H7 (cell line): Measurements from ENCODE around the gene USP40. TPM values are rescaled to one million over a fixed set of nuclear protein-coding genes. Genes with fewer than 3 reads are reported as not detected.

Experiments used
- DNase-seq: peaks from one replicate; pipeline ENCODE4 v3.0.0; 2012
- H3K27me3 ChIP-seq: 2 replicates; pipeline ENCODE4 v1.6.0; 2011; ENCODE audit warnings: mild to moderate bottlenecking, low read length; ENCODE audit not compliant: control insufficient read depth, insufficient read depth
- H3K36me3 ChIP-seq: replicated peaks from 2 replicates; pipeline ENCODE4 v1.5.1; 2011; ENCODE audit warnings: low read length; ENCODE audit not compliant: control insufficient read depth, insufficient read depth
- H3K4me3 ChIP-seq: 2 replicates; pipeline ENCODE4 v1.5.1; 2011; ENCODE audit warnings: low read depth, mild to moderate bottlenecking, control low read depth, low read length, moderate library complexity; ENCODE audit not compliant: insufficient read depth
- total RNA-seq: library from RNA; depleted of rRNA; stranded (reverse); fragments of >200 nt; shearing (Covaris generic); gene quantifications from 2 replicates; pipeline ENCODE4 v1.2.3, GENCODE V29; 2014; rRNA removed

The USP40 gene
- total RNA-seq, 1 experiment from 2014 or later, result 10.8 TPM

GRCh38 chr2:233434666-233435330 lies 131.8 kb downstream of the USP40 start:
- DNase-seq, result no peak
- Histone ChIP-seq H3K36me3 (peaks cover 1% of the 10 kb centered on the region), H3K4me3 (no peak overlapping the region), H3K27me3 (no peaks in the 10 kb centered on the region)

DNA sequence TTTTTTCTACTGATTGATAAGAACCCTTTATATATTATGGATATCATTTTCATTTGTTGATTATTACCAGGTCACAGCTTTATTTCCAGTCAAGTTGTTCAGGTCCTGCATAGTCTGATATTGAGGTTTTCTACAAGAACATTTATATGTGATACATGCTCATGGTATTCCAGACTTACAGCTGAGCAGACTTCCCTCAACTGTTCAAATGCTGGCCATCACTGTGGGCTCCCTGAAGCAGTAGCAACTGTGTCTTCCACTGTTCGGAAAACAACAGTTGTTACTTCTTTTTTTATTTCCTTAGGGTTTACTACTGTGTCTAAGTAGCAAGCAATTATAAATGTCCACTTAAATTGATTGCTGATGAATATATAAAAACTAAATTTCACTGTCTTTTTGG lies 132.8 kb downstream of the USP40 start:
- no peaks in the 10 kb centered on the region for H3K27me3 ChIP-seq
- DNase-seq, result no peak

DNA sequence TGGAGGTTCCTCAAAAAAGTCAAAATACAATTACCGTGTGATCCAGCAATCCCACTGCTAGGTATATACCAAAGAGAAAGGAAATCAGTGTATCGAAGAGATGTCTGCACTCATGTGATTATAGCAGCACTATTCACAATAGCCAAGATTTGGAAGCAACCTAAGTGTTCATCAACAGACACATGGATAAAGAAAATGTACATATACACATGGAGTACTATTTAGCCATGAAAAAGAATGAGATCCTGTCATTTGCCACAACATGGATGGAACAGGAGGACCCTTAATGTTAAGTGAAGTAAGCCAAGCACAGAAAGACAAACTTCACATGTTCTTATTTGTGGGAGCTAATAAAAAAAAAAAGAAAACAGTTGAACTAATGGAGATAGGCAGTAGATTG lies 133.6 kb downstream of the USP40 start:
- no peaks in the 10 kb centered on the region for H3K27me3 ChIP-seq

More for the DNA sequence above, 132.8 kb downstream of the USP40 start:
- peaks cover 1% of the 10 kb centered on the region; the same call in 1 of the 2 replicates for H3K36me3 ChIP-seq
- no peak overlapping the region for H3K4me3 ChIP-seq

GRCh38 chr2:233430651-233431050 lies 135.9 kb downstream of the USP40 start:
- no peak for DNase-seq
- Histone ChIP-seq H3K36me3 (no peaks in the 10 kb centered on the region), H3K4me3 (no peak overlapping the region), H3K27me3 (no peaks in the 10 kb centered on the region)

More for the DNA sequence above, 133.6 kb downstream of the USP40 start:
- DNase-seq, result no peak
- H3K36me3 ChIP-seq, result no peaks in the 10 kb centered on the region
- H3K4me3 ChIP-seq, result no peak overlapping the region

- no peak for DNase-seq
- Histone ChIP-seq H3K4me3 (no peak overlapping the region), H3K36me3 (no peaks in the 10 kb centered on the region), H3K27me3 (no peaks in the 10 kb centered on the region)
Measured at GRCh38 chr2:233430081-233430480, 136.5 kb downstream of the USP40 start.

DNA sequence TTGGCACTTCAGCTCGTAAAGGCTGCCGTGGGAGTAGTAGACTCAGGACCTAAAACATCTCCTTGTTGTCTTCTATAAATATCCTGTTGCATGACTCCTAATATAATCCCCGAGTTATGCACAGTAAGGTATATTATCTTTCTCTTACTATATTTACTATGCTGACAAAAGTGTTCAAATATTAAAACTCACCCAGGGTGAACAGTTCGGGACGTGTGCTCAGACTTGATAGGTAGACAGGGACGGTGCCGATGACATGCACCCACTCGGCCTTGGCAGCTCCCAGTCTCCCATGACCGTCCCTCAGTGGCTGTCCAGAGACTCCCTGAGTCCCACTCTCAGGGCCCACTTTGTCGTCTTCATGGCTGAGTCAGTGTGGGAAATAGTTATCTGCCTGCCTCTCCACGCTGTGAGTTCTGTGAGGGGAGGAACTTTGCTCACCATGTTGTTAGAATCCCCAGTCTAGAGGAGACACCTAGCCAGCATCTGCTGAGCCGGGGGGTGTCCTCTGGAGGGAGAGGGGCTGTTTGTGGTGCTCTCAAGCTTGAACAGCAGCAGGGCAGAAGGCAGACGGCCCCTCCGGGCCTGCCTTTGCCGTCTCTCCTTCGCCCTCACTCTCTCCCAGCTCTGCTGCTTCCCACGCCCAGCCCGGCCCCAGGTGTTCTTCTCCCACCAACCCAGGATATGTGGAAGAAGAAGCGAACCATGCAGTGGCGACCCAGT lies 137.2 kb downstream of the USP40 start:
- Histone ChIP-seq H3K27me3 (no peaks in the 10 kb centered on the region), H3K36me3 (no peaks in the 10 kb centered on the region), H3K4me3 (no peak overlapping the region)
- peak; percentile 30 for DNase-seq

GRCh38 chr2:233428438-233428837 lies 138.1 kb downstream of the USP40 start:
- Histone ChIP-seq H3K36me3 (no peaks in the 10 kb centered on the region), H3K27me3 (no peaks in the 10 kb centered on the region), H3K4me3 (no peak overlapping the region)
- no peak for DNase-seq

- Histone ChIP-seq H3K4me3 (no peak overlapping the region), H3K27me3 (no peaks in the 10 kb centered on the region), H3K36me3 (no peaks in the 10 kb centered on the region)
- no peak for DNase-seq
Measured at GRCh38 chr2:233428008-233428407, 138.6 kb downstream of the USP40 start.

DNA sequence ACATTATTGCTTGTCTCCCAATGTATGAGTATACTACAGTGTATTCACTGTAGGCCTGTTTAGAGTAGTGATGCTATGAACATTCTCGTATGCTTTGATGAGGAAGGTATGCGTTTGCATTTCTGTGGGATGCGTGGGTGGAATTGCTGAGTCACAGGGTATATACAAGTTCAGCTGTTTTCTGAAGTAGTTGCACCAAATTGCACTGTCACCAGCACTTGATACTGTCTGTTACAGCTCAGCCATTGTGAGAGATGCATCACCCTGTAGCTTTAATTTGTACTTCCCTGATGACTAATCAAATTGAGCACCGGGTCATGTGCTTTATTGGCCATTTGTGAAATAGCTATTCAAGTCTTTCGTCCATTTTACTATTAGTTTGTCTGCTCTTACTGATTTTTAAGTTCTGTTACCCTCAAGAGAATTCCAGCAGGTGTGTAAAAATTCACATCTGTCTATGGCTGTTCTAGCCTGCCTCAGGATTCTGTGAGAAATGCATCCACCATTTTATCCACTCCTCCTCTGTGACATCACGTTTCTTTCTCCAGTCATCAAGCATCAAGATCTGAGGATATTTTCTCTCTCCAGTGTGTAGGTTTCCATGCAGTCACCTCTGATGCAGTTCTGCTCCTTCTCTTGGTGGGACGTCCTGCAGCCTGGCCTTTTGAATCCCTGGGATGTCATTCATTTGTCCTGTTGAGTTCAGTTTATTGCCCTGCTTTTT lies 139.8 kb downstream of the USP40 start:
- Histone ChIP-seq H3K4me3 (no peak overlapping the region), H3K27me3 (no peaks in the 10 kb centered on the region), H3K36me3 (no peaks in the 10 kb centered on the region)
- no peak for DNase-seq

Other genes starting within 250 kb of the USP40 start
- gene DGKD, start 212.3 kb downstream of the USP40 start, total RNA-seq, result 10.3 and 15.9 TPM in 2 replicates
- gene UGT1A8, start 50.9 kb upstream of the USP40 start, total RNA-seq, result 0.22 TPM in 1 of 2 replicates, not detected in the other
- gene UGT1A10, start 69.7 kb upstream of the USP40 start, total RNA-seq, result not detected in 2 replicates
- gene UGT1A9, start 105.1 kb upstream of the USP40 start, total RNA-seq, result not detected in 2 replicates
- gene UGT1A7, start 115.1 kb upstream of the USP40 start, total RNA-seq, result 0.07 TPM in 1 of 2 replicates, not detected in the other
- gene UGT1A6, start 126.1 kb upstream of the USP40 start, total RNA-seq, result not detected in 2 replicates
- gene UGT1A5, start 146.1 kb upstream of the USP40 start, total RNA-seq, result not detected in 2 replicates
- gene UGT1A4, start 152.0 kb upstream of the USP40 start, total RNA-seq, result 0.07 TPM in 1 of 2 replicates, not detected in the other
- gene UGT1A3, start 162.3 kb upstream of the USP40 start, total RNA-seq, result not detected in 2 replicates
- gene UGT1A1, start 193.5 kb upstream of the USP40 start, total RNA-seq, result not detected in 2 replicates
- gene MROH2A, start 211.5 kb upstream of the USP40 start, total RNA-seq, result not detected in 2 replicates